NCI-H2081 (cell line): ENCODE measurements around the gene LOXL4.

Experiments
- DNase-seq, 2 experiments: peaks; one replicate each; lab custom pipeline; 2025; lab: John Stamatoyannopoulos, UW

LOXL4 gene

GRCh38 chr10:98295401-98295811 is 27.4 kb upstream of the LOXL4 start:
- no peak for DNase-seq

- DNase-seq = no peak
These were observed 26.3 kb upstream of the LOXL4 start for GRCh38 chr10:98294270-98294627.

GRCh38 chr10:98293550-98294269 is 25.7 kb upstream of the LOXL4 start:
- no peak for DNase-seq

- no peak for DNase-seq
These were observed 25.0 kb upstream of the LOXL4 start for GRCh38 chr10:98292971-98293370.

GRCh38 chr10:98289802-98290209 is 21.8 kb upstream of the LOXL4 start:
- DNase-seq = no peak

- no peak for DNase-seq
These were observed 19.3 kb upstream of the LOXL4 start for GRCh38 chr10:98287321-98287720.

GRCh38 chr10:98286419-98286818 is 18.4 kb upstream of the LOXL4 start:
- DNase-seq = no peak

GRCh38 chr10:98285416-98285815 is 17.4 kb upstream of the LOXL4 start:
- DNase-seq = no peak

- DNase-seq = no peak
These were observed 8.3 kb upstream of the LOXL4 start for GRCh38 chr10:98276311-98276710.

- DNase-seq = no peak
These were observed 6.6 kb upstream of the LOXL4 start for GRCh38 chr10:98274562-98274961.

GRCh38 chr10:98273057-98273850 is 5.3 kb upstream of the LOXL4 start:
- no peak for DNase-seq

GRCh38 chr10:98272656-98273055 is 4.7 kb upstream of the LOXL4 start:
- DNase-seq = no peak

- DNase-seq = no peak
These were observed 4.3 kb upstream of the LOXL4 start for GRCh38 chr10:98272245-98272644.

GRCh38 chr10:98270786-98271185 is 2.8 kb upstream of the LOXL4 start:
- no peak for DNase-seq

- DNase-seq = no peak
These were observed 2.2 kb upstream of the LOXL4 start for GRCh38 chr10:98270073-98270740.

GRCh38 chr10:98269435-98269912 is 1.5 kb upstream of the LOXL4 start:
- DNase-seq = no peak

GRCh38 chr10:98268694-98269431 is 869 bp upstream of the LOXL4 start:
- no peak for DNase-seq

GRCh38 chr10:98267069-98267893 is 713 bp downstream of the LOXL4 start:
- DNase-seq = no peak

- no peak for DNase-seq
These were observed 1.3 kb downstream of the LOXL4 start for GRCh38 chr10:98266647-98267046.

GRCh38 chr10:98265403-98266378 is 2.3 kb downstream of the LOXL4 start:
- no peak for DNase-seq
